Heart right ventricle (tissue), 16 donors: ENCODE results near the gene SP2. TPM values are rescaled to one million over a fixed set of nuclear protein-coding genes. Genes with fewer than 3 reads are reported as not detected.

Experiments
- ATAC-seq, 8 donors: fragments of 200-7000 bp; cut with Tn5 transposase; one replicate each; pipeline ENCODE4 v1.9.1; 2020; ENCODE audit warnings: mild to moderate bottlenecking in 8 of 8, moderate library complexity in 8 of 8, moderate number of reproducible peaks in 1 of 8
- DNase-seq, 2 donors: peaks; one replicate each; pipeline ENCODE4 v3.0.0-alpha.2; 2020
- H3K27ac ChIP-seq, 10 donors: fragments of 200-600 bp; sonication (generic) in 2 of 10; one replicate each; pipeline versions ENCODE4 v1.5.0 to v1.8.0; 2020 to 2022; ENCODE audit warnings: mild to moderate bottlenecking in 3 of 10
- H3K27me3 ChIP-seq, 7 donors: fragments of 200-600 bp; one replicate each; pipeline ENCODE4 v1.8.0; 2021 to 2022; ENCODE audit warnings: mild to moderate bottlenecking in 2 of 7
- H3K36me3 ChIP-seq, 9 donors: fragments of 200-600 bp; sonication (generic) in 1 of 9; one replicate each; pipeline versions ENCODE4 v1.5.0 to v1.8.0; 2020 to 2022; ENCODE audit warnings: mild to moderate bottlenecking in 2 of 9
- H3K4me1 ChIP-seq, 9 donors: fragments of 200-600 bp; sonication (generic) in 1 of 9; one replicate each; pipeline versions ENCODE4 v1.5.0 to v1.8.0; 2020 to 2022; ENCODE audit warnings: mild to moderate bottlenecking in 4 of 9
- H3K4me3 ChIP-seq, 10 donors: fragments of 200-600 bp; sonication (generic) in 2 of 10; one replicate each; pipeline versions ENCODE4 v1.5.0 to v1.8.0; 2020 to 2022; ENCODE audit warnings: mild to moderate bottlenecking in 7 of 10, moderate library complexity in 2 of 10
- H3K9me3 ChIP-seq, 11 donors: fragments of 200-600 bp in 10 of 11; sonication (generic) in 2 of 11; one replicate each; pipeline versions ENCODE4 v1.5.0 to v1.8.0; 2013 to 2022; ENCODE audit warnings: mild to moderate bottlenecking in 2 of 11, control low read depth in 1 of 11, moderate library complexity in 1 of 11
- CTCF ChIP-seq, 9 donors: fragments of 200-600 bp; sonication (generic) in 2 of 9; IDR thresholded peaks; one replicate each; pipeline versions ENCODE4 v1.5.0 to v1.8.0; 2021 to 2022; ENCODE audit warnings: antibody characterized with exemption in 9 of 9, mild to moderate bottlenecking in 5 of 9, moderate library complexity in 1 of 9
- WGBS, 2 donors: extraction: QIAGEN DNeasy Blood & Tissue Kit; methylation state at CpG; one replicate each; pipeline ENCODE4 v1.1.7; 2013; ENCODE audit warnings: inconsistent platforms in 1 of 2; 5-methylcytosine and 5-hydroxymethylcytosine counted together
- intact Hi-C, 10 donors: fragments of 100-400 bp; cut with DNase I; formaldehyde crosslinking; loops; one replicate each; pipeline versions ENCODE4 v1.11.1 to v1.14.2; 2022
- polyA plus RNA-seq, 2 donors: library from polyadenylated mRNA; stranded (reverse); fragments of 200-250 nt; gene quantifications; one replicate each; pipeline ENCODE4 v1.2.3, GENCODE V29; 2013
- total RNA-seq, 10 donors: library from RNA; stranded (reverse); fragmentation: NEBNext Ultra II Directional in 3 of 10; extraction: Animal tissue kit (Norgen Biotek cat#: 25700) in 3 of 10; gene quantifications; one replicate each; pipeline versions ENCODE4 v1.2.1 to v1.2.4, GENCODE V29; 2021 to 2023
- donor health status: Arrhythmogenic right ventricular cardiomyopathy.
- donor health status: ischemic (EF 13 %, LVEDD 7.1; RV severe dilation, severe dysfunction).
- donor health status: healthy with polysubstance abuse.
- donor health status: DM: no; HTN: yes; CAD: no.
- donor health status: DM: no; HTN: no; CAD: no.
- donor health status: ischemic (EF 25% LVEDD 6.9; RV normal size, moderate dysfunction).
- donor health status: ischemic (EF 25% LVEDD 5.7; RV mildly dilated, moderate dysfunction).
- donor health status: healthy.
- donor health status: DM: yes; HTN: yes; CAD: no.
- donor health status: Ischemic cardiomyopathy.
- donor health status: ischemic (EF 35%, LVEDD 5.7; RV mildly dilated, moderate dysfunction).
- donor health status: nonischemic (EF 11% LVEDD 7.7; RV severe dilation, severe dysfunction).
- donor health status: DM: yes; HTN: yes; CAD: no.
- donor health status: PGD.
- donor health status: ischemic (EF 29% LVEDD 5.4; RV normal size, mild dysfunction).
- donor health status: nonischemic (EF 23%, LVEDD 6.1; RV moderate dilation, normal function).

SP2 gene
- total and polyA plus RNA-seq, 12 donors: 4.3 to 18.3 (median 15.8) TPM

GRCh38 chr17:47899643-47900042 is 3.6 kb downstream of the SP2 start:
- no peak for ATAC-seq
- Histone ChIP-seq H3K4me3 (no peak overlapping the region), H3K27me3 (no peaks in the 10 kb centered on the region), H3K36me3 (peaks cover 0 to 15% (median 0%) of the 10 kb centered on the region in 9 donors), H3K9me3 (no peaks in the 10 kb centered on the region), H3K4me1 (peaks cover 23 to 86% (median 67%) of the 10 kb centered on the region in 9 donors), H3K27ac (peak overlapping the region; percentile 48 to 100 (median 80))
- TF ChIP-seq CTCF (IDR thresholded peaks at IDR 0.05): no peak
- 47 to 53% methylated on average over 5 of the region's 5 CpGs for WGBS, 2 donors
- DNase-seq: no peak
- intact Hi-C loops: loop anchor here in 5 of 10 donors (5.0 to 10.0 kb wide), 3 partner anchors 43 to 48 kb away; partner anchors contain the start of gene PNPO (in 2 of the 5)

GRCh38 chr17:47901423-47901822 is 5.4 kb downstream of the SP2 start:
- H3K4me1 ChIP-seq: peaks cover 40 to 99% (median 79%) of the 10 kb centered on the region in 9 donors
- intact Hi-C loops: no loop called here
- H3K9me3 ChIP-seq: no peaks in the 10 kb centered on the region
- TF ChIP-seq CTCF (IDR thresholded peaks at IDR 0.05): no peak
- H3K36me3 ChIP-seq: peaks cover 0 to 15% (median 0%) of the 10 kb centered on the region in 9 donors
- peak overlapping the region in 9 of 10 donors; percentile 72 to 100 (median 85) for H3K27ac ChIP-seq
- no peak for DNase-seq
- 76 to 81% methylated on average over 7 of the region's 7 CpGs for WGBS, 2 donors
- peak overlapping the region in 1 of 10 donors; percentile 0 for H3K4me3 ChIP-seq
- no peak for ATAC-seq
- no peaks in the 10 kb centered on the region for H3K27me3 ChIP-seq

GRCh38 chr17:47902039-47902744 is 6.2 kb downstream of the SP2 start:
- 66 to 77% methylated on average over 4 of the region's 4 CpGs for WGBS, 2 donors
- intact Hi-C loops: no loop called here
- H3K4me3 ChIP-seq: no peak overlapping the region
- peaks cover 0 to 15% (median 0%) of the 10 kb centered on the region in 9 donors for H3K36me3 ChIP-seq
- TF ChIP-seq CTCF (IDR thresholded peaks at IDR 0.05): no peak
- no peaks in the 10 kb centered on the region for H3K27me3 ChIP-seq
- DNase-seq: no peak
- H3K4me1 ChIP-seq: peaks cover 47 to 100% (median 86%) of the 10 kb centered on the region in 9 donors
- H3K27ac ChIP-seq: peak overlapping the region in 7 of 10 donors; percentile 46 to 100 (median 96)
- H3K9me3 ChIP-seq: no peaks in the 10 kb centered on the region
- no peak for ATAC-seq

- peaks cover 45 to 97% (median 80%) of the 10 kb centered on the region in 9 donors for H3K4me1 ChIP-seq
- H3K27ac ChIP-seq: peak overlapping the region; percentile 89 to 100 (median 93)
- no peaks in the 10 kb centered on the region for H3K27me3 ChIP-seq
- H3K9me3 ChIP-seq: no peaks in the 10 kb centered on the region
- peak in 2 of 9 donors; percentile 10 to 22 for TF ChIP-seq CTCF (IDR thresholded peaks at IDR 0.05)
- intact Hi-C loops: loop anchor here in 5 of 10 donors (5.0 kb wide), 1 partner anchor 37 kb away; the partner anchor contains the start of gene PNPO (in 5 of the 5)
- DNase-seq (peak; percentile 66 to 88), ATAC-seq (peak; percentile 76 to 92 (median 86))
- H3K36me3 ChIP-seq: peaks cover 0 to 4% (median 0%) of the 10 kb centered on the region in 9 donors
- H3K4me3 ChIP-seq: peak overlapping the region in 5 of 10 donors; percentile 2 to 22 (median 14)
- WGBS, 2 donors: 5 to 7% methylated on average over 8 of the region's 8 CpGs
Measured at GRCh38 chr17:47905221-47905733, 9.2 kb downstream of the SP2 start.
